Measurements from ENCODE around the gene KBTBD12. TPM values are rescaled to one million over a fixed set of nuclear protein-coding genes. Genes with fewer than 3 reads are reported as not detected.
"Not testable (repeated sequence)": the region's sequence is repeated elsewhere in the genome, so short reads cannot be mapped to it uniquely, and the experiment has no call there.

KBTBD12 gene
- total RNA-seq, 1 donor from 2014 or later, result not detected

DNA sequence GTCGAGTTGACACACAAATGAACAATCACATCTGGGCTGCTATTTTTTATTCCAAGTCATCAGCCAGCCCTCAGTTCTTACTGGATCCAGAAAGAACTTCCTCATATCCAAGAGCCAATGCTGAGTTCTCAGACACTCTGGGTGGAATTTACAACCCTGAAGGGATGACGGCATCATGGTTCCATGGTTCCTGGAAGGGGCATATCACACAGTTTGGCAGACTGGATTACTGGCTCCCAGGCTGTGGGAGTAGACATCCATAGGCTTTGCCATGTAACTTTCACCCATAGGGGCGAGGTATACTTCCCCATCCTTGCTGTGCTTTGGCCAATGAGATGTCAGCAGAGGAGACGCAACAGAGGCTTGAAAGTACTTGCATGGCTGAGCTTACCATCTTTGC is 26.9 kb upstream of the KBTBD12 start:
- H3K4me1 Mint-ChIP-seq (ENCODE audit: low read depth), result peaks cover 40% of the 10 kb centered on the region
- H3K9me3 Mint-ChIP-seq (ENCODE audit: low read depth), result peaks cover 9% of the 10 kb centered on the region
- TF ChIP-seq, protein P1, sequence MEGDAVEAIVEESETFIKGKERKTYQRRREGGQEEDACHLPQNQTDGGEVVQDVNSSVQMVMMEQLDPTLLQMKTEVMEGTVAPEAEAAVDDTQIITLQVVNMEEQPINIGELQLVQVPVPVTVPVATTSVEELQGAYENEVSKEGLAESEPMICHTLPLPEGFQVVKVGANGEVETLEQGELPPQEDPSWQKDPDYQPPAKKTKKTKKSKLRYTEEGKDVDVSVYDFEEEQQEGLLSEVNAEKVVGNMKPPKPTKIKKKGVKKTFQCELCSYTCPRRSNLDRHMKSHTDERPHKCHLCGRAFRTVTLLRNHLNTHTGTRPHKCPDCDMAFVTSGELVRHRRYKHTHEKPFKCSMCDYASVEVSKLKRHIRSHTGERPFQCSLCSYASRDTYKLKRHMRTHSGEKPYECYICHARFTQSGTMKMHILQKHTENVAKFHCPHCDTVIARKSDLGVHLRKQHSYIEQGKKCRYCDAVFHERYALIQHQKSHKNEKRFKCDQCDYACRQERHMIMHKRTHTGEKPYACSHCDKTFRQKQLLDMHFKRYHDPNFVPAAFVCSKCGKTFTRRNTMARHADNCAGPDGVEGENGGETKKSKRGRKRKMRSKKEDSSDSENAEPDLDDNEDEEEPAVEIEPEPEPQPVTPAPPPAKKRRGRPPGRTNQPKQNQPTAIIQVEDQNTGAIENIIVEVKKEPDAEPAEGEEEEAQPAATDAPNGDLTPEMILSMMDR (IDR thresholded peaks at IDR 0.05), result no peak
- no peak overlapping the region for H3K4me3 Mint-ChIP-seq (ENCODE audit: unreplicated experiment)
- no peaks in the 10 kb centered on the region for H3K27me3 Mint-ChIP-seq (ENCODE audit: low read depth)
- no peak for DNase-seq (ENCODE audit: low spot score)
- peak overlapping the region; percentile 8 for H3K27ac Mint-ChIP-seq (ENCODE audit: unreplicated experiment)
- peaks cover 2% of the 10 kb centered on the region for H3K36me3 Mint-ChIP-seq (ENCODE audit: low read depth)

GRCh38 chr3:127888564-127889107 is 26.4 kb upstream of the KBTBD12 start:
- peak overlapping the region; percentile 92 for H3K27ac Mint-ChIP-seq (ENCODE audit: unreplicated experiment)
- H3K4me1 Mint-ChIP-seq (ENCODE audit: low read depth), result peaks cover 40% of the 10 kb centered on the region
- H3K4me3 Mint-ChIP-seq (ENCODE audit: unreplicated experiment), result no peak overlapping the region
- H3K27me3 Mint-ChIP-seq (ENCODE audit: low read depth), result no peaks in the 10 kb centered on the region
- H3K9me3 Mint-ChIP-seq (ENCODE audit: low read depth), result peaks cover 9% of the 10 kb centered on the region
- DNase-seq (ENCODE audit: low spot score), result no peak
- TF ChIP-seq, protein P1 (IDR thresholded peaks at IDR 0.05), result no peak
- H3K36me3 Mint-ChIP-seq (ENCODE audit: low read depth), result peaks cover 2% of the 10 kb centered on the region

DNA sequence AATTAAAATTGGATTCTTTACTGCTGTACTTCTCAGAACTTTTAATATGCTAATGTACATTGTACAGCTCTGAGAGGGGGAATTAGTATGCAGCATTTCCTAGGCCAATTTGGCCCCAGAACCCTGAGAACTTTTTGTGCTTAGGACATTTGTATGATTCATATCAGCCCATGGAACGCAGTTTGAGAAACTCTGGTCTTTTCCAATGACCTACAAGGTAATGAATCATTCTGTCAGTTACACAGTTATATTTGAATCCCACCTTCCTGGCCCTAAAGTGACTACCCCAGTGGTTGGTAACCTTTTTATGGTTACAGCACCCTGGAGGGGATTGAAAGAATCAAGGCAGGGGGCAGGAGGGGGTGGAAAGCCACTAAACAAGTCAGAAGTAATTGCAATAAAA is 25.6 kb upstream of the KBTBD12 start:
- H3K36me3 Mint-ChIP-seq (ENCODE audit: low read depth), result peaks cover 2% of the 10 kb centered on the region
- peaks cover 9% of the 10 kb centered on the region for H3K9me3 Mint-ChIP-seq (ENCODE audit: low read depth)
- H3K27me3 Mint-ChIP-seq (ENCODE audit: low read depth), result no peaks in the 10 kb centered on the region
- TF ChIP-seq, protein P1 (IDR thresholded peaks at IDR 0.05), result no peak
- H3K4me3 Mint-ChIP-seq (ENCODE audit: unreplicated experiment), result no peak overlapping the region
- no peak for DNase-seq (ENCODE audit: low spot score)
- H3K4me1 Mint-ChIP-seq (ENCODE audit: low read depth), result peaks cover 40% of the 10 kb centered on the region
- peak overlapping the region; percentile 92 for H3K27ac Mint-ChIP-seq (ENCODE audit: unreplicated experiment)

DNA sequence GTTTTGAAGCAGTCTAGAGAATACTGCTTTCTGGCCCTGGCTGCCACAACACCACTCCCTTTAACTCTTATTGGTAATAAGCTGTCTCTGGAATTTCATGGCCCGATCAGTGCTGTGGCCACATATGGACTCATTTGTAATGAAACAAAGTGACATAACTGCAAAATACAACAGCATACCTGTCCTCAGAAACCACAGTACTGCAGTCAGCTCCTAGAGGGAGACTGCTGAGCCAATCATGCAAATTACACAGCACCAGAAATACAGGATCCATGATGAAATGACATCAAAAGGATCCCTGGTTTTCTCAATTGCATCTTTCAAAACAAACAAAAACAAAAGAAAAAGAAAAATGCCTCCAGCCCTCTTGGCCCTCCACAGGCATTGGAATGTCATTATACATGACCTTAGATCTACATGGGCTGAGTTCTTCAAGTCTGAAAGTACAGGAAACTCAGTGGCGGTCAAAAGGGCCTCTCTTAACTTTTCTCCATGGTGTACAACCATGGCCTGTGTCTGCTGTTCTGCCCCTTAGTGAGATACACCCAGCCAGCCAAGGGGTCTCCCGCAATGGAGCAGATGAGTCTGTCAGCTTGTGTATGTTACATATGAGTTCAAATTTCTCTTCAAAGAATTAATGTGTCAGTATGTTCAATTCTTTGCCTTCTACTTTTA is 24.9 kb upstream of the KBTBD12 start:
- Mint-ChIP-seq H3K9me3 (ENCODE audit: low read depth) (peaks cover 9% of the 10 kb centered on the region), H3K4me3 (ENCODE audit: unreplicated experiment) (no peak overlapping the region), H3K4me1 (ENCODE audit: low read depth) (peaks cover 40% of the 10 kb centered on the region), H3K27ac (ENCODE audit: unreplicated experiment) (peak overlapping the region; percentile 92), H3K36me3 (ENCODE audit: low read depth) (peaks cover 2% of the 10 kb centered on the region), H3K27me3 (ENCODE audit: low read depth) (no peaks in the 10 kb centered on the region)
- DNase-seq (ENCODE audit: low spot score), result no peak
- TF ChIP-seq, protein P1 (IDR thresholded peaks at IDR 0.05), result peak; percentile 17

DNA sequence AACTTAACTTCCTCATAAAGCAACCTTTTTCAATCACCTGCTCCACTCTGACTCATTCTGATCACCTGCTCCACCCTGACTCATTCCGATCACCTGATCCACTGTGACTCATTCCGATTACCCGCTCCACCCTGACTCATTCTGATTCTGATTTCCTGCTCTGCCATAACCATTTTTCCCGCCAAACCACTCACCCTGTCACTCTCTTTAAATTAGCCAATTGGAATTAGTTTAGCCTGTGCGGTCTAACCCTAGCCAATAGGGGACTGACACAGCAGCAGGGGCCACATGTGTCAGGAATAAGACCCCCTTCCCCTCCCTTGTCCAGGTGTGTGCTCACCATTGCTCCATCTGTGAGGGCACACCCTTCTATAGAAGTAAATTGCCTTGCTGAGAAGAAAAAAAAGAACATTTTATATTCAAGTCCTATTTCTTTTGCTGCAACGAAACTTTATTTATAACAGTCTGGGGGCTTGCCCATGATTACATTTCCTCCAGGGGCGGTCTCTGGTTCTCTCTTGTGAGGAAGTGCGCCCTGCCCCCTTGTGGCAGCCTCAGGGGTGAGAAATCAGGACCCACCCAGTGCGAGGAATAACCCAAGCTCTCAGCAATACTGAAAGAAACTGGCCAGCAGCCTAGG is 24.3 kb upstream of the KBTBD12 start:
- H3K36me3 Mint-ChIP-seq (ENCODE audit: low read depth); H3K27me3 Mint-ChIP-seq (ENCODE audit: low read depth); H3K9me3 Mint-ChIP-seq (ENCODE audit: low read depth); H3K4me3 Mint-ChIP-seq (ENCODE audit: unreplicated experiment); DNase-seq (ENCODE audit: low spot score): not testable (repeated sequence)
- Mint-ChIP-seq H3K27ac (ENCODE audit: unreplicated experiment) (peak overlapping the region; percentile 92), H3K4me1 (ENCODE audit: low read depth) (peaks cover 40% of the 10 kb centered on the region)
- TF ChIP-seq, protein P1 (IDR thresholded peaks at IDR 0.05), result peak; percentile 61

All from chondrocyte (in vitro differentiated cells).